NCI-H460 (cell line): Measurements from ENCODE around the gene NCL. TPM values are rescaled to one million over a fixed set of nuclear protein-coding genes. Genes with fewer than 3 reads are reported as not detected.
"Not testable (repeated sequence)": the region's sequence is repeated elsewhere in the genome, so short reads cannot be mapped to it uniquely, and the experiment has no call there.

ENCODE experiments used
- DNase-seq: peaks from one replicate; pipeline ENCODE4 v3.0.0-alpha.2; 2016; ENCODE audit warnings: low read depth; ENCODE audit errors: extremely low read depth
- small RNA-seq, 2 experiments: library from RNA; depleted of rRNA; stranded (forward); fragments of <200 nt; gene quantifications; one replicate each; pipeline ENCODE3, GENCODE V24; 2014
- total RNA-seq: library from RNA; depleted of rRNA; stranded (reverse); fragments of >200 nt; shearing (Covaris generic); gene quantifications from 2 replicates; pipeline ENCODE4 v1.2.3, GENCODE V29; 2014; rRNA removed

The NCL gene
- total RNA-seq, 1 experiment from 2014 or later: 396 TPM

- DNase-seq: no peak
These were observed 54.5 kb downstream of the NCL start for GRCh38 chr2:231409776-231410175.

DNA sequence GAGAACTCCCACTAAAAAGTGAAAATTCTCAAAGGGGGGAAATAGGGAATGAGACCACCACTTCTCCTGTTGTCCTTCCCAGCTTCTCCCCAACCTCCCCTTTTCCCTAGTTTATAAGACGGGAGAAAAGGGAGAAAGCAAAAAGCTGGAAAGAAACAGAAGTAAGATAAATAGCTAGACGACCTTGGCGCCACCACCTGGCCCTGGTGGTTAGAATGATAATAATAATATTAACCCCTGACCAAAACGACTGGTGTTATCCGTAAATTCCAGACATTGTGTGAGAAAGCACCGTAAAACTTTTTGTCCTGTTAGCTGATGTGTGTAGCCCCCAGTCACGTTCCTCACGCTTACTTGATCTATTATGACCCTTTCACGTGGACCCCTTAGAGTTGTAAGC, 56.0 kb downstream of the NCL start:
- DNase-seq: not testable (repeated sequence)

DNA sequence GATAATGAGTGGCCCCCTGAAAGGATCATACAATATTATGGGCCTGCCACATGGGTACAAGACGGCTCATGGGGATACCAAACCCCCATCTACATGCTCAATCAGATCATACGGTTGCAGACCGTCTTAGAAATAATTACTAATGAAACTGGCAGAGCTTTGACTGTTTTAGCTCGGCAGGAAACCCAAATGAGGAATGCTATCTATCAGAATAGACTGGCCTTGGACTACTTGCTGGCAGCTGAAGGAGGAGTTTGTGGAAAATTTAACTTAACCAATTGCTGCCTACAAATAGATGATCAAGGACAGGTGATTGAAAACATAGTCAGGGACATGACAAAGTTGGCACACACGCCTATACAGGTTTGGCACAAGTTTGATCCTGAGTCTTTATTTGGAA, 56.6 kb downstream of the NCL start:
- DNase-seq: not testable (repeated sequence)

- not testable (repeated sequence) for DNase-seq
These were observed 58.5 kb downstream of the NCL start for GRCh38 chr2:231405601-231406367.

- not testable (repeated sequence) for DNase-seq
These were observed 60.1 kb downstream of the NCL start for GRCh38 chr2:231404183-231404578.

Small RNA genes lying within 50 kb of the gene (small RNA-seq; reads per million reads assigned to genes)
- gene RNU2-22P (0.08 to 0.23 reads per million in 2 experiments), gene SNORA75 (34.8 to 64.5 reads per million in 2 experiments), gene SNORD20 (0 reads per million in 2 experiments), gene SNORD82 (245 to 1,331 reads per million in 2 experiments)

Other genes starting within 250 kb of the NCL start
- gene B3GNT7, start 68.8 kb downstream of the NCL start, total RNA-seq: not detected in 2 replicates
- gene NMUR1, start 66.0 kb upstream of the NCL start, total RNA-seq: not detected in 2 replicates
- gene TEX44, start 128.4 kb upstream of the NCL start, total RNA-seq: not detected in 2 replicates
- 1,434 and 1,752 TPM in 2 replicates for gene PTMA, start 244.0 kb upstream of the NCL start, total RNA-seq